Non-pigmented ciliary epithelial cell (primary cell): ENCODE data around the gene NRP1.
A peak's percentile ranks its signal among the peaks of the same experiment; 100 is the strongest.
"Not testable (repeated sequence)": the region's sequence is repeated elsewhere in the genome, so short reads cannot be mapped to it uniquely, and the experiment has no call there.

Source experiments
- DNase-seq: peaks from one replicate; pipeline ENCODE4 v3.0.0-alpha.2; 2010; ENCODE audit warnings: low read depth

NRP1 gene

DNA sequence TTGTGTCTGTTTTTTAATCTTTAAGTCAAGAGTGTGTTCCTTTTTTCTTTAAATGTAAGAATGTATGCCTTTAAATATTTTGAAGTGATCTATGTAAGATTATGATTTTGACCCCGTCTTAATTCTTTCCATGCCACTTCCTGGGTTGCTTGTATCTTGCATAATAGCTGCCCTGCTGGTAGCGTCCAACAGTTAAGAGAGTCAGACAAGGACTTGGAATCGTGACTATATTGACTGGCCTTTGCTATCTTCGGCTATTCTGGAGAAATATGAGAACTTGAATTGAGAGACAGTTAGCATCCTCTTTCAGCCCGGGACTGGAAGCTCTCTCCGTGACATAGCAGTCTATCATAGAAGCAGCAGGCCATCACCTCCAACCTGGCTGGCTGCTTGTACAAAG, 13.0 kb downstream of the NRP1 start:
- no peak for DNase-seq

DNA sequence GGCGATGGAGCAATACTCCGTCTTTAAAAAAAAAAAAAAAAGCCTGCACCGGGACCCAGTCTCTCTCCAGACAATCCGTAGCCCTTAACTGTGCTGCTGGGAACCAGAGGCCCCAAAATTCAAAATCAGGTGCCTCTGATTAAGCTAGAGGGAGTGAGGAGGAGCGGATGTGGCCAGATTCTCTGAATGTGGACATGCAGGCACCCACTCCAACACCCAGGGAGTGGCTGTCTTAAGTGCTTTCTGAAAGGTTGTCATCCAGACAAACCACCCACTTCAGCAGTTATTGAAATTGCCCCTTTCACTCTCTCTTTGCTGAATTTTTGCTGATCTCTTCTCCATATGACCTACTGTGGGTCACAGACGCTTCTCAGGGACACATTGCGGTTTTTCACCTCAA, 14.2 kb downstream of the NRP1 start:
- DNase-seq, result no peak

DNA sequence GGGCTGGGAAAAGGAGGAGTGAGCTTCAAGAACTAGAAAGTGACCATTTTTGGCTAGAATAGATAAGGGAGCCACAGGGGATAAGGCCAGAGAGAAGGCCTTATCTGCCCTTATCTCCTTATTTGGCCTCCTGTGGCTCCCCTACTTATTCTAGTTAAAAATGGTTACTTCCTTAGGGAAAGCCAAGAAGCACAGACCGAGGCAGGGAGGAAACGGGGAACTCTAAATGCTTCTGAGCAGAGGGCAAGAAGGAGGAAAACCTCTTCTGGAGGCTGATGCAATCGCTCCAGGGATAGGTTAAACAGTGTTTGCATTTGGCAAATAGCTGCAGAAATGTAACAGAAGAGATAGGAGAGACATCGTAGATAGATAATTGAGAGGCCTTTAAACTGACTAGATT, 18.6 kb downstream of the NRP1 start:
- no peak for DNase-seq

DNA sequence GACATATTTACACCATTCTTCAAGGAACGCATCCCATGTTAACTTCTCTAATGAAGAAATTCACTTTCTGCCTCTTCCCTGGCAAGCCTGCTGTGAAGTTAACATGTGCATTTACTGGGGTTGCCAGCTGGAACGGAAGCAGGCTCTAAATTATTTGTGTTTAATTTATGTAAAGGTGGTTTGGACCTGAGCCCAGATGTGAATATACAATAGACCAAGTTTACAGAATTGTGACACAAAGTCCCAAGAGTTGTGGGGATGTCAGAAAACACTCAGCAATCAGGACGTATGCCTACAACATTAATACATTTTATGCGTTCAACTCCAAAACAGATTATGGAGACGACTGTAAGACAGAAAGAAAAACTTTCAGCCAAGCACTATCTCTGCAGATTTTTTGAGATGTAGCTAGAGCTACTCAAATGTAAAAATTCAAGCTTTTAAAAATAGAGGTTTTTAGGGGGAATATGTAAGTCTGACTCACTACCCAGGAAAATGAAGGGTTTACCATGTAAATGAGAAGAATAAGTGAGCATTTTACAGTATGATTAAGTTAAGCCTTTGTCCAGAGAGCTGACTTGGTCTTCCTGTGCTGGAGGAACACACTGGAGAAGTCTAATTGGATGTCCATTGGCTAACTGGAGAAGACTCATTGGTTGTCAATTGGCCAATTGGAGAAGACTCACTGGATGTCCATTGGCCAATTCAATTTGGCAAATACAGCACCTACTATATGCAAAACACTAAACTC, 19.5 kb downstream of the NRP1 start:
- no peak for DNase-seq

DNA sequence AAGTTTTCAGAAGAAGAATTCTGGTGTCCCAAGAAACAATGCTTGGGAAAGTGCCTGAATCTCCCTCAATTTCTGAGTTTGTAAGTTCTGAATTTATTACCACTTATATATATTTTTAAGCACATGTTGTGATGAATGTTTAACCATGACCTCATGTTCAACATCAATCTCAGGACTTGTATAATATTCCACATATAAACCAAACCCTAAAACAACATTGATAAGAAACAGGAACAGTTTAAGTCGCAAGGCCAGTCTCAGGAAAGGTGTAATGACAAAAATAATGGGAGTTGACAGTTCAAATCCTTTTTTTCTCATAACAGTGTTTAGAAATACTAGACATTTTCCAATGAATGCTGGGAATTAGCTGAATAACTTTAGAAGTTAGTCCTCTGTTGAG, 22.8 kb downstream of the NRP1 start:
- no peak for DNase-seq

DNA sequence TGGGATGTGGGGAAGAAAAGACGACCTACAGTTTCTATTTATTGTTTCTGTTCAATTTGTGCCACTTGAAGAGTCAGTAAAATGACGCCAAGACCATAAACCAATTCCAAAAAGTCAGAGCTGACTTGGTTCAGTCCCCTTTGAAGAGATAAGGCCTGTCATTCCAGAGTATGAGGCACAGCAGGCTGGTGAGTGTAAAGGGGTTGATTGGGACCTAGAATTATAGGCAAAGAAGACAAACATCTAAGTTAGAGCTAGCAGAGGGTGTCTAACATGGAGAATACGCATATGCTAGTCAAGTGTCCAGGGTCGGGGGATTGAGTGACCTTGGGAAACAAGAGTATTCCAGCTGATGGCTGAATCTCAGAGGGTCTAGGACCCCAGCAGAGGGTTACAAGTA, 23.6 kb downstream of the NRP1 start:
- DNase-seq, result no peak

DNA sequence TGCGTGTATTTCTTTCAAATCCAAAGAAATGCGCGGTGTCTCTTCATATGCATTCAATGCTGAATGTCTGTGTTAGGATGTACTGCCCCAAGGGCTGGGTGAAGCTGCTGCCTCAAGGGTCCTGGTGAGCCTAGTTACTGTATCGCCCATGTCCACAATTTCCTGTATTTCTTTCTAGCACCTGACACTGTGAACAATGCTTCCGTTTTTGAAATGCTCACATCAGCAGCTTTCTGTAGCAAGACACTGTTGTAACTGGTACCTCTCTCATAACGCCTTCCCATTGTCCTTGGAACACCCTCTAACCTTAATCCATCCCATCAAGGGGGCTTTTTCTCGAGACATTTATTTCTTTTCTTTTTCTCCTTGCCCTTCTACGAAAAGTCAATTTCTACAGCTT, 25.1 kb downstream of the NRP1 start:
- no peak for DNase-seq

DNA sequence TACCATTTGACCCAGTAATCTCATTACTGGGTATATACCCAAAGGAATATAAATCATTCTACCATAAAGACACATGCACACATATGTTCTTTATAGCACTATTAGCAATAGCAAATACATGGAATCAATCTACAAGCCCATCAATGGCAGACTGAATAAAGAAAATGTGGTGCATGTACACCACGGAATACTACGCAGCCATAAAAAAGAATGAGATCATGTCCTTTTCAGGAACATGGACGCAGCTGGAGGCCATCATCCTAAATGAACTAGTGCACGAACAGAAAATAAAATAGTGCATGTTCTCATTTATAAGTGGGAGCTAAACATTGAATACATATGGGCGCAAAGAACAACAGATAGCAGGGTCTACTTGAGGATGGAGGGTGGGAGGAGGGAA, 26.6 kb downstream of the NRP1 start:
- DNase-seq, result no peak

DNA sequence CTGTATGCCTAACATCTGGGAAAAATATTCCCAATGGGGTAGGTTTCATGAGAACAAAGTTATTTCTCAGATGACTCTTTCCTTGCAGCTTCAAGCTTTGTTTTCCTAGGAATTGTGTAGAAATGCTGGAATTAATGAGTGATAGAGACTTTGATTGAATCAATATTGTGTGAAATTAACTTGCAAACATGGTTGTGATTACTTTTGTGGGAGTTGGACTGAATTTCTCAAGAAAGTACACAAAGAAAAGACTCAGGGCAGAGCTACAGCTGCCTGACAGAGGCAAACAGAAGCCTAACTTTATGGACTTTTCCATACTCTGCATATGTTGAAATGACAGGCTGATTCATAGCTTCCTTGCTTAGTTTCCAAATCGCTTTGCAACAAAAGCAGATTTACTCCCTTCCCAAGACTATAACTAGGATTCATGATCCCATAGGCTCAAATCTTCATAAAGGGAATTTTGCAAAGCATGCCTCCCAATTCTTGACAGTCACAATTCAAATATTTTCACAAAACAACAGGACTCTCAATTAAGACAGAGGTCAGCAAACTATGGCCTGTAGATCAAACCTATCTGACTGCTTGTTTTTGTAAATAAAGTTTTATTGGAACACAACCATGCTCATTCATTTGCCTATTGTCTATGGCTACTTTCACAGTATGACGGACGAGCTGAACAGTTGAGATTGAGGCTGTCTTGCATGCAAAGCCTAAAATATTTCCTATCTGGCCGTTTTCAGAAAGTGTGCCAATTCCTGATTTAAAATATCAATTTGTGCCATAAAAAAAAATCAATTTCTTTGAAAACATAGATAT, 27.6 kb downstream of the NRP1 start:
- DNase-seq, result no peak

DNA sequence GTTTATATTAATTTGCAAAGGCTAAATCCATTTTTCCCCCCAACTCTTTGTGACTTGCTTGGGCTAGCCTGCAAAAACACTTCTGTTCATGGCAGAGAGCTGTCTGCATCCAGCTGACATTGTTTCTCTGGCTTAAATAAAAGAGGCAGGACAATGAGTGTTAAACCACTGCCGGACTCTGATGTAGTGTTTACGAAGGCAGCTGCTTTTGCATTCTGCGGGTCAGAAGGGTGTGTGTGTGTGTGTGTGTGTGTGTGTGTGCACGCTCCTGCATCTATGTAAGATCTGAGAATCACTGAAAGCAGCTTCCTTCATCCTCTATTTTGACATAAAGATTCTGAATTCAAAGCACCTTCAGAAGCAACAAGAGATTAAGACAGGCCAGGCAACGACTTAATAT, 28.3 kb downstream of the NRP1 start:
- no peak for DNase-seq

DNA sequence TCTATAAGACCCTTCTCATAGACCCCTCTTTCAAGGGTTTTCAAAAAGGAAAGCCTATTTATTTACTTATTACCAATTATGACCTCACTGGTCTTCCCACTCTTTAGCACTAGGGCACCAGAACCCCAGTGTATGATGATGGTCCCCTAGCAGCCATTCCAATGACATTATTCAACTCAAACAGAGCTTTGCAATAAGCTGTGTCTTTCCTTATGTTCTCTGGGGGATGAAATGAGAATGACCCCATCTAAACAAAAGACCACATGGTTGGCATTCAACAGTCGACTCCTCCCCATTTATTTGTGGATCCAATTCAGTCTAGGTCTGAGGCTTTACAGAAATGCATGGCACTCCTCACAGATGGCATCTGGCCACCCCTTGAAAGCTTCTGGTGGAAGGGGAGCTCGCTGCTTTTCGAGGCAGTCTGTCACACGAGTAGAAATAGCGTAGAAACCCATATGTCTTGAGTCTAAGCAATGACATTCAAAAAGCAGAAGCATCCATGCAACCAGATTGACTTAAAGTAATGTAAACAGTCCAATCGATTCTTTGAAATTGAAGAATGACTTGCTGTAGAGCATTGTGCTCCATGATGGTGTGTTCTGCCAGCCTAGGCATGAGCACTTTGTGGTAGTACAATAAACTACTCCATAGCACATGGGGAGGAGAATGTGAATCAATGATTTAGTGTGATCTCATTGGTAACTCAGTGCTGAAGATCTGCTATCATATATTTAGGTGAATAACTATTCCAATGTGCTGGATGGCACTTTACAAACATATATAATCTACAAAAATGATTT, 29.8 kb downstream of the NRP1 start:
- no peak for DNase-seq

DNA sequence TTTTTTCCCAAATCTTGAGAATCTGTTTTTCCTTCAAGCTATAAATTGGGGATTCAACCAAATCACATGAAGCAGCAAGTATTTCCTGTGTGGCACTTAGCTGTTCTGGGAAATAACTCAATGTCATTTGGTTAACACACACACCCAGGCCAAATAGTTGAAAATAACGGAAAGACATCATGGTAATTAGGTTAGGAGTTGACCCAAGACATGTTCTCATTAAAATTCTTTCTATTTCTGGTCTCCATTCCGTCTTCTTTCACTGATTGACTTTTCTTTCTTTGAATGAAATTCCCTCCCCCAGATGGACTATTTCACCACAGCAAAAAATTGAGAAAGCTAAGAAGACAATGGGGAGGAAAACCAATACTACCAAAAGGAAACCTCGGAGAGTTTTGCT, 30.5 kb downstream of the NRP1 start:
- no peak for DNase-seq

DNA sequence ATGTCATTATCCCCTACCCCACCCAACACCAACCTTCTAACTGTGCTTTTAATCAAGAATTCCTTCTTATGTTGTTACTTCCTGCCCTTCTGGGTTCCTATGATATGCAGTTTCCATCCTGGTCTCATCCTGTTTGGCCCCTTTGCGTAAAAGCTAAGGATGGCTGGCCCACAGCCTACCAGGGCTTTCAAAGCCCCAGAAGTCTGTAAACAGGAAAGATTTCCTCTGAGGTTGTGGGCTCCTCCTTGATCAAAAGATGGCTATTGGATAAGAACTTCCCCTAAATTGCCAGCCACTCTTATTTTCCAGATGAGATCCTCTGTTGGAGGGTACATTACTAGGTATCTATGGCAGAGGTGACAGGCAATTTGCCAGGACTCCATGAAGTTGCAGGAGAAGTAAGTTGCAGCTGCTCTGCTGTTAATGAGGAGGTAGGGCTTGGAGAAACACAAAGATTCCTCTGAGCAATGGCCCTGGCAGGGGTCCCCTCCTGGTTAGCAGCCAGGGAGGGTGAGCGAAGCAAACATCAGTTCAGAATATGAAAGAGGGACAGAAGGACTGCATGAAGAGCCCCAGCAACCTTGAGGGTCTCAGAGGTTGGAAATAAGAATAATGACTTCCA, 32.1 kb downstream of the NRP1 start:
- DNase-seq, result no peak

DNA sequence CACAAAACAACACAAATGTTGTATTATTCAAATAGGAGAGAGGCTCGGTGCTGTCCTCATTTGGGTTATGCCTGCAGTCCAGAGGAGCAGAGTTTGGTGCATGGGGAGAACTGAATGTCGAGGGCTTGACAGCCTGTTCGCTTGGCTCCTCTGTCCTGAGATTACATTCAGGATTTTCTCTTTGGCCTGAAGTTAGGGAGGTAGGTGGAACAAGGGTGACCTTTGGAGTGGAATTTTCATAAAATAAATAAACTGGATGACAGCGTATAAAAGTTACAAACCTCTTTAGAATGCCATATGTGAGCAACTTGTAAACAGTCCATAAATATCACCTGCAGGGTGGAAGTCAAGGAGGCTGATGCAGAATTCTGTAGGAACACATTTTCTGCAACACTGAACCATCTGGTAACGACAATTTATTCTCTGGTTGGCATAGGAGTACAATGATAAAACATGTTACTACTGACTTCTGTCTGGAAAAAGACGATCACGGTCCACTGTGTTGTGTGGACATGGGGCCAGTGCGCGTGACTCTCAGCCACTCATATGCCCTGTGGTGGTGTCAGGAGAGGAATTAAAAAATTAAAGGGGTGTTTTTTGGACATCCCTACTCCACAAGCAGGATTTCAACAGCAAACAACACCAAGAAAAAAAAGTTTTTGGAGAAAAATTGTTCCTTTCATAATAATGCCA, 33.2 kb downstream of the NRP1 start:
- no peak for DNase-seq

DNA sequence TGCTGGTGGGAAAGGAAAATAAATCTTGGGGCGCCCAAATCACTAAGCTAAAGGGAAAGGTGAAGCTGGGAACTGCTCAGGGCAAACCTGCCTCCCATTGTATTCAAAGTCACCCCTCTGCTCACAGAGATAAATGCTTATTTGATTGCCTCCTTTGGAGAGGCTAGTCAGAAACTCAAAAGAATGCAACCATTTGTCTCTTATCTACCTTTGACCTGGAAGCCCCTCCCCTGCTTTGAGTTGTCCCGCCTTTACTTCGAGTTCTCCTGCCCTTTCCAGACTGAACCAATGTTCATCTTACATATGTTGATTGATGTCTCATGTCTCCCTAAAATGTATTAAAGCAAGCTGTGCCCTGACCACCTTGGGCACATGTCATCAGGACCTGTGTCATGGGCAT, 33.9 kb downstream of the NRP1 start:
- DNase-seq, result not testable (repeated sequence)

DNA sequence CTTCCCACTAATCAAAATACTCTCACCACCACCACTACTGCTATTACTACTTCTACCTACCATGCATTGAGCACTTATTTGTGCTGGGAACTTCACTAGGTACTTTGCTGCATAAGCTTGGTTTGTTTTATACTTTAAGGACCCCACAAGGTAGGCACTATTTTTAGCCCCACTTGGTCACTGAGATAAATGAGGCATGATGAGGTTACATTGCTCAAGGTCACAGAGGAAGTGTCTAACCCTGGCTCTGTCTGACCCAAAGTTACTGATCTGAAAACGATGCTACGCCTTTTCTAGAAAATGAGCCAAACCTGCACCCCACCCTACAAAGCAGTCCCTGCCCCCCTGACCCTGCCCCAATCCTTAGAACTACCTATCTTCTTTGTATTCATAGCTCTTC, 35.6 kb downstream of the NRP1 start:
- no peak for DNase-seq

DNA sequence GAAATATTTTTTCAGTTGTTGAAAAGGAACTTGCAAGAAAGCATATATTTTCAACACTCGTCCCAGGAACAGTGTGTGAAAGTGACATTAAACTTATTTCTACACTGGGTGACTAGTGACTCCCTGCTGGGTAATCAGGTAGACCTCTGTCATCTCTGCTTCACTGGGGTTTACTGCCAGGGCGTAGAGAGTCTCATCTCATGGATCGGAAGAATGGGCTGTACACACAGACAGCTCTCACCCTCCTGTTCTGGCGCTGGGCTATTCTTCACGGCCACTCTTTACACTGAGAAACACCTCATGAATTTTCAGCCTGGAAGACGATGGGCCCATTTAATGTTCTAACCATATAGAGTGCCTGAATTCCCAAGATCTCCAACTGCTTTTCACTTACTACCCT, 36.4 kb downstream of the NRP1 start:
- no peak for DNase-seq

DNA sequence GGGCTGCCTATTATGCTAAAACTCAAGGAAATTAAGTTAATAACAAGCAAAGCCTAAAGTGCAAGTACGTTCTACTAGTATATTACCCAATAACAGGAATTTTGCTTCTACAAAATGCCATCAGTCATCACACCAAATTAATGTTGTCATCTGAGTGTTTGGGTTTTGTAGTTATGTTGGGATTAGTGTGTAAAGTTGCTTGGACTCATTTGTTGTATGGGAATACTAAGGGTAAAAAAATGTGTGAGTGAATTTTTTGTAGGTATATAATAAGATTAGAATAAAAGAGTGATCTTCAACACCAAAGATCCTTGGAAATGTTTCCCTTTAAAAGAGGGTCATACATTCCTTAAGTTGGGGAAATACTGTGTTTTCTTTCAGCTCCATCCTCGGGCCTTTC, 38.6 kb downstream of the NRP1 start:
- no peak for DNase-seq

DNA sequence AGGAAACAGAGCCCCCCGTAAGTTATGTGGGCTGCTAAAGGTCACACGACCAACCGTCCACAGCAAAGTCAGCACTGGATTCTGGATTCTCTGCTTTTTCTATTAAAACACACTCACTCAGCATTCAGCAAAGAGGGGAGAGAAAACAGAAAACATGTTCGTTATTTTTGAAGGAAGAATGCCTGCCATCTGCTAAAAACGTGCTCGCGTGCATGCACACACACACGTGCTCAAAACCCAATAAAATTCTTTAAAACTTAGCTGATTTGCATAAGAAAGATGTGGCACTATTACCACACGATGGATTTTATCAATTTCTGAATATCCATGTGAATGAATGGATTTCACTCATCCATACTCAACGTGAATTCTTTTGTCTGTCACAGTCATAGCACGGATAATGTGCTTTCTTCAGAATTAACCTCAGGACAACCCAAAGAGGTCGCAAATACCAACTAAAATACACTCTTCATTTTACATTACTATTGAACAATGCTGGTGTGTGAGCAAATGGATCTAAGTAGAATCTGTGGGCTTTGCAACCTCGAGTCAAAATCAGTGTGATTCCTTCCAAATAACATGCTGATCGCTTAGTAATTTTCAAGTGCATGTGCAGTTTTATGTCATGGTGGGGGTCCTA, 40.8 kb downstream of the NRP1 start:
- DNase-seq, result no peak

DNA sequence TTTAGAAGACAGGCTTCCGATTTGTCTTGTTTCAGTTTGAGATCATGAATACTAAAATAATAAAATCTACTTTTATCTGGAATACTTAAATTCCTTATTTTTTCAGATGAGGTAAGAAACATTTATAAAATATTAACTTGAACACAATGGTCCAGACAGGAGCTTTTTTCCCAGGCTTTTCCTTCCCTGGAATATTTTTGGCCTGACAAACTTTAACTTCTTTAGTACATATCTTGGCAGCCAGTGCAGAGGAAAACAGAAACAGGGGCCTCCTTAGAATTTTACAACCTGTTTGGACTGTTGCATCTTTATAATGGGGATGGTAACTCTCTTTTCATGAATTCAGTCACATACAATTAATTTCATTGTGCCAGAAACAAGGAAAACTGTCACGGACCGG, 41.4 kb downstream of the NRP1 start:
- DNase-seq, result no peak

DNA sequence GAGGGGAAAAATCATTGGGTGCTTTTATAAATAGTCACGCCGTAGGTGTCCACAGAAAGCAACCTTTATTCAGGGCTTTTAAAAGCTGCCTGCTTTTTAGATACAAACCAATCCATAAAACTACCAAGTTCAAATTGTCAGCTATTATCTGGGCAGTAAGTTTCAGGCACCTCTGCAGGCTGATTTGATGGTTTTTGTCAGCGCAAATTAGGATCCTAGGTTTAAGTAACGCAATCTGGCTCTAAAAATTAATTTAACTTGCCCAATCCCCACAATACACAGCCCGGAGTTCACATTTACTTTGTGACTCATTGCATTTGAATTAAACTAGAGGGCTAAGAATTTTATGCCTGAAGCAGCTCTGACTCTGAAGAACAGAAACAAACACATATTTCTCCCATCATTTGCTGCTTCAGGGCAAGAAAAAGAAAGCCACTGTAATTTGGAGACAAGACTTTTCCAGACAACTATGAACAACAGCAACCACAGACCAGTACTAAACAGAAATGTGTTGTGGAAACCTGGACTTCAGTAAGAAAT, 43.3 kb downstream of the NRP1 start:
- peak; percentile 68 for DNase-seq
